Esophagus squamous epithelium (tissue), 4 donors: ENCODE measurements around the gene NRCAM.

ENCODE experiments used
- POLR2A ChIP-seq, 4 donors: fragments of 450-650 bp; IDR thresholded peaks; one replicate each; pipeline ENCODE4 v1.6.1; 2017; ENCODE audit warnings: antibody characterized with exemption in 4 of 4, mild to moderate bottlenecking in 4 of 4, moderate library complexity in 3 of 4
- TF ChIP-seq, protein P1 (sequence below), 6 experiments: fragments of 450-650 bp in 4 of 6; fragments of 200-600 bp in 2 of 6; sonication (generic) in 2 of 6; IDR thresholded peaks; one replicate each; pipeline ENCODE4 v1.5.1; 2016 to 2019; ENCODE audit warnings: antibody characterized with exemption in 6 of 6, mild to moderate bottlenecking in 4 of 6, moderate library complexity in 4 of 6

DNA sequence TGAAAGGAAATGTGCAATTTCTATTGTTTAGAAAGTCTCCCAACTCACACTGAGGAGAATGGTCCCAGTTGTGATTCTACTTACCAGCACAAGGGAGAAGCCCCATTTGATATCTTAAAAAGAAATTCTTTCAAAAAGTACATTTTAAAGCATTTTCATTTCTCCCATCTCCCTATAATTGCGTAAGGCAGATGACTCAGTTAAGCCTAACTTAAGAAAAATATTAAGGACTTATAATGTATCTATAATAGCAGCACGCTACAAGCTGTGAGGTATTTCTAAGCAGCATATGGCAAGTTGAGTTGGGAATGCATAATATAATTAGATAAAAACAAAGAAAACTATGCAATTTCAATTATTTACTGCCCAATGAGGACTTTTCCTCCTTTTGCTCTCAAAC is 8.5 kb upstream of the NRCAM start:
- TF ChIP-seq, protein P1, sequence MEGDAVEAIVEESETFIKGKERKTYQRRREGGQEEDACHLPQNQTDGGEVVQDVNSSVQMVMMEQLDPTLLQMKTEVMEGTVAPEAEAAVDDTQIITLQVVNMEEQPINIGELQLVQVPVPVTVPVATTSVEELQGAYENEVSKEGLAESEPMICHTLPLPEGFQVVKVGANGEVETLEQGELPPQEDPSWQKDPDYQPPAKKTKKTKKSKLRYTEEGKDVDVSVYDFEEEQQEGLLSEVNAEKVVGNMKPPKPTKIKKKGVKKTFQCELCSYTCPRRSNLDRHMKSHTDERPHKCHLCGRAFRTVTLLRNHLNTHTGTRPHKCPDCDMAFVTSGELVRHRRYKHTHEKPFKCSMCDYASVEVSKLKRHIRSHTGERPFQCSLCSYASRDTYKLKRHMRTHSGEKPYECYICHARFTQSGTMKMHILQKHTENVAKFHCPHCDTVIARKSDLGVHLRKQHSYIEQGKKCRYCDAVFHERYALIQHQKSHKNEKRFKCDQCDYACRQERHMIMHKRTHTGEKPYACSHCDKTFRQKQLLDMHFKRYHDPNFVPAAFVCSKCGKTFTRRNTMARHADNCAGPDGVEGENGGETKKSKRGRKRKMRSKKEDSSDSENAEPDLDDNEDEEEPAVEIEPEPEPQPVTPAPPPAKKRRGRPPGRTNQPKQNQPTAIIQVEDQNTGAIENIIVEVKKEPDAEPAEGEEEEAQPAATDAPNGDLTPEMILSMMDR (IDR thresholded peaks at IDR 0.05), result no peak
- TF ChIP-seq POLR2A (IDR thresholded peaks at IDR 0.05), result no peak
